NCI-H748 treated with DMSO at 0.1 percent for 48 hours (cell line): ENCODE data around the gene B3GNT9.

ENCODE experiments used
- DNase-seq: peaks from one replicate; lab custom pipeline; 2025; lab: John Stamatoyannopoulos, UW

B3GNT9 gene

DNA sequence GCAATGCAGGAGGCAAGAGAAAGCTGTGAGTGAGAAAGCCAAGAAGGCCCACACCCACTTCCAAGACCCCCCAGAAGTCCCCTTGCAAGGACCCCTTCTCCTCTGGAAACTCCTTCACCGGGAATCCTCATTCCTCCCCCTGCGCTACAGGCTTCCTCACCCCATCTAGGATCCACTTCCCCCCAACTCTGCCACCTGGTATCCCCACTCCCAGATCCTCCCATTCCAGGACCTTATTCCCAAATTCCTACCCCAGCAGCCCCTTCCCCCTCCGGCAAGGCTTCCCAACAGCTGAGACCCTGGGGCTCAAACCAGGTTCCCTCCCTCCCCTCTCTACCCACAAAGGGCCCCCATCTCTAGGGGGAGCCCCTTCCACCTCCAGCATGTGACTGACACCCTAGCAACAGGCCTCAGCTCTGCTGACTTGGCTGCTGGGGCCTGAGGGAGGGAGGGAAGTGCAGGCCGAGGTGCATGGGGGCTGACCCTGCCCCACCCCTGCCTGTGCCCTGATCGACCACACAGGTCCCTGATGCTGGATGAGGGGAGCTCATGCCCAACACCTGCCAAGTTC, 15.9 kb upstream of the B3GNT9 start:
- DNase-seq, result no peak

DNA sequence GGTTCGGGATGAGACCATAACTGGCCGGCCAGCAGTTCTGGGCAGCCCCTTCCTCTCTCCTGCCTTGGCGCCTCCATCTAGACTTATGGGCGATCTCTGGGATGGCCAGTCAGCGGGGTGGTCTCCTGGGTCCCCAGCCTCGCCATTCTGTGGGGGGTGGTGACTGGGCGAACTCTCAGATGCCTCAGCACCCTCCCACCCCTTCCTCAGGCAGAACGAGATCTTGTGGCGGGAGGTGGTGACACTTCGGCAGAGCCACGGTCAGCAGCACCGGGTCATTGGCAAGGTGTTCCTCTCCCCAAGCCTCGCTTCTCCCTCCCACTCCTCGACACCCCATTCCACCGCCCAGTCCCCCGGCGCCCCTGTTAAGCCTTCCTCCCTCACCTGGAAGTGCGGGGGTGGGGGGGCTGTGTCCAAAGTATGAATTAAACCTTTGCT, 15.3 kb upstream of the B3GNT9 start:
- DNase-seq, result no peak

GRCh38 chr16:67165121-67166078, 14.6 kb upstream of the B3GNT9 start:
- no peak for DNase-seq

DNA sequence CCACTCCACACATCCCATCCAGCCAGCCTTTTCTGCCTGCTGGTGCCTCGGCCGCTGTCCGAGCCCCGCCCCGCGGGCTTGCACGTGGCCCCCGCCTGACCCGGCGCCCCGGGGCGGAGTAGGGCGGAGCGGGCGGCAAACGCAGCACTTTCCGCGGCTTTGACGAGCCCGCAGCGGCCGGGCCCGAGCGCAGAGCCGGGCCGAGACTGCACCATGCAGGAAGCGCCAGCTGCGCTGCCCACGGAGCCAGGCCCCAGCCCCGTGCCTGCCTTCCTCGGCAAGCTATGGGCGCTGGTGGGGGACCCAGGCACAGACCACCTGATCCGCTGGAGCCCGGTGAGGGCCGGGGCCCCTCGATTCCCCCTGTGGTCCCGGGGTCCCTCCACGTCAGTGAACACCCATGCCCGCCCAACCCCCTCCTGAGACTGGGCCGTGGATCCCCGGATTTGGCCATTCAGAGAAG, 13.8 kb upstream of the B3GNT9 start, which contains the start of gene HSF4:
HSF4 (plus strand) TSS at position 147 of the 463 bp plus-strand sequence; CDS start at position 214, 67 bp downstream.
- no peak for DNase-seq

- no peak for DNase-seq
These were observed 13.3 kb upstream of the B3GNT9 start for GRCh38 chr16:67163999-67164558.

DNA sequence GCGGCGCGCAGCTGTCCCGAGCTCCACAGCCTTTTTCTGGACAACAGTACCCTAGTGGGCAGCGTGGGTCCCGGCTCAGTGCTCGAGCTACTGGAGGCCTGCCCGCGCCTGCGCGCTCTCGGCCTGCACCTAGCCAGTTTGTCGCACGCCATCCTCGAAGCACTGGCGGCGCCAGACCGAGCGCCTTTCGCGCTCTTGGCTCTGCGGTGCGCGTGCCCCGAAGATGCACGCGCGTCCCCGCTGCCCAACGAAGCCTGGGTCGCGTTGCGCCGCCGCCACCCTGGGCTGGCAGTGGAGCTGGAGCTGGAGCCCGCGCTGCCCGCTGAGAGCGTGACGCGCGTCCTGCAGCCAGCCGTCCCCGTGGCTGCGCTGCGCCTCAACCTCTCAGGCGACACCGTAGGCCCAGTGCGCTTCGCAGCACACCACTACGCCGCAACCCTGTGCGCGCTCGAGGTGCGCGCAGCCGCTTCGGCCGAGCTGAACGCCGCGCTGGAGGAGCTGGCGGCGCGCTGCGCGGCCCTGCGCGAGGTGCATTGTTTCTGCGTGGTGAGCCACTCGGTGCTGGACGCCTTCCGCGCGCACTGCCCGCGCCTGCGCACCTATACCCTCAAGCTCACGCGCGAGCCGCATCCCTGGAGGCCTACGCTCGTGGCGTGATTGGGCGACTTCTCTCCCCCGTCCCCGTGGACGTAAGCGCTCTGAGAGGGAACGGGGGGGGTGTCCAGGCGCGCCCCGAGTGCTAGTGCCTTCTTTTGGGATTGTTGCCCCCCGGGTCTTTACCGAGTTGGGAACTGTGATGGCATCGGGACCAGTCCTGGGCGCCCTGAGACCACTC, 12.6 kb upstream of the B3GNT9 start:
- peak; percentile 66 for DNase-seq

GRCh38 chr16:67162506-67163163, 11.8 kb upstream of the B3GNT9 start:
- no peak for DNase-seq

DNA sequence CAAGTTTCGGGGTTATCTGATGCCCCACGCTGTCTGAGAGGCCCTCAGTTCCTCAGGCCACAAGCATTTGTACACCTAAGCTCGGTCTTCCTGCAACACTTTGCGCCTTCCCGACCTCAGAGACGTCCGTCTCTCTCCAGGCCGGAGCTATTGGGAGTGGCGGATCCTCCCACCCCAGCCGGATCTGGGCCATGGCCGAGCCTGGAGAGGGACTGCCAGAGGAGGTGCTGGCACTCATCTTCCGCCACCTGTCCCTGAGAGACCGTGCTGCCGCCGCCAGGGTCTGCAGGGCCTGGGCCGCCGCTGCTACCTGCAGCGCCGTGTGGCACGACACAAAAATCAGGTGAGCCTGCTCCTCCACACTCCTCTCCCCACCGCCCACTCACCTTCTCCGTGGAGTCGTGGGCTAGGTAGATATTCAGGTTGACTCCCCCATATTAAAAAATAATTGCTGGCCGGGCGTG, 10.8 kb upstream of the B3GNT9 start:
- no peak for DNase-seq

GRCh38 chr16:67158637-67159600, 8.1 kb upstream of the B3GNT9 start:
- no peak for DNase-seq

DNA sequence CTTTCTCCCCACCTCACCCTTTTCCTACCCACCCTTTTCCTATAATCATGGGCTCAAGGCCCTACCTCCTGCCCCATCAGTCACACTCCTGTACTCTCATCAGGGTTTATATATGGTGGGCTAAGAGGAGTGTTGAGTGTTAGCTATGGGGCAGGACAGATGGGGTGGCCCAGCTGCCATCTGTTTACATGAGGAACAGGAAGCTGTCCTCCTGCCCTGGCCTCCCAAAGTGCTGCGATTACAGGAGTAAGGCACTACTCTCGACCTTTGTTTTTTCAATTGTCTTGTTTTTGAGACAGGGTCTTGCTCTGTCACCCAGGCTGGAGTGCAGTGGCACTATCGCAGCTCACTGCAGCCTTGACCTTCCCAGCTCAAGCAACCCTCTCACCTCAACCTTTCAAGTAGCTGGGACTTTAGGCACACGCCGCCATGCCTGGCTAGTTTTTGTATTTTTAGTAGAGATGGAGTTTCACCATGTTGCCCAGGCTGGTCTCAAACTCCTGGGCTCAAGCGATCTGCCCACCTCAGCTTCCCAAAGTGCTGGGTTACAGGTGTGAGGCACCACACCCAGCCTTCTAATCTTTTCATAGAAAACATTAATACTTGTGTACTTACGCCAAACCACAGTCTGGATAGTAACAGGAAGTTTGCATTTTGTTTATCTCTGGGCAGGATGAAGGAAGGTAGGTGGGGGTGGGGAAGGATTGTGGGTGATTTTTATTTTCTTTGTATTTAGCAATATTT, 7.3 kb upstream of the B3GNT9 start:
- no peak for DNase-seq

- no peak for DNase-seq
These were observed 6.4 kb upstream of the B3GNT9 start for GRCh38 chr16:67157106-67157748.

- no peak for DNase-seq
These were observed 5.5 kb upstream of the B3GNT9 start for GRCh38 chr16:67156143-67156844.

GRCh38 chr16:67155295-67156142, 4.7 kb upstream of the B3GNT9 start:
- peak; percentile 33 for DNase-seq

GRCh38 chr16:67154578-67155294, 3.9 kb upstream of the B3GNT9 start:
- no peak for DNase-seq

GRCh38 chr16:67151431-67152097, 766 bp upstream of the B3GNT9 start:
- DNase-seq, result no peak
